GM18511 (cell line): Measurements from ENCODE around the gene ENO3.

Experiments used
- ATAC-seq: cut with Tn5 transposase; IDR thresholded peaks from one replicate; pipeline ENCODE4 v1.9.1; 2021; ENCODE audit warnings: mild to moderate bottlenecking, moderate library complexity; ENCODE audit not compliant: unreplicated experiment

Gene ENO3

GRCh38 chr17:5003214-5003867, 52.4 kb downstream of the ENO3 start:
- no peak for ATAC-seq
